ENCODE data around the gene C3AR1. TPM values are rescaled to one million over a fixed set of nuclear protein-coding genes. Genes with fewer than 3 reads are reported as not detected.

Gene C3AR1
- total and polyA plus RNA-seq, 8 donors: 0.93 to 19.0 (median 1.5) TPM

DNA sequence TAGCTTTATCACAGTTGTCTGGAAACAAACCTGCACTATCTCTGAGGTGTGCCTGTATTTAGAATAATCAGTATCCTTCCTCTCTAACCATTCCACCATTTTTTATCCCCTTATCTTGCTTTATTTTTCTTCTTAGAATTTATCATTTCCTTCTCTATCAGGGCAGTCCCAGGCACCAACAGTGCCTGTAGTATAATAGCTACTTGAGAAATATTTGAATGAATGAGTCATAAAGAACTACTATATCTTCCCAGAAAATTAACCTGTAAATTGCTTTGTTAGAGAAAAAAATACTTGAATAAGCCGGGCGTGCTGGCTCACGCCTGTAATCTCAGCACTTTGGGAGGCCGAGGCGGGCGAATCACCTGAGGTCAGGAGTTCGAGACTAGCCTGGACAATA lies 54.8 kb downstream of the C3AR1 start:
- intact Hi-C loops (cut with DNase I): no loop called here
- WGBS, 2 donors: 84 to 88% methylated on average over 7 of the region's 7 CpGs
- FAIRE-seq: no peak

More for the DNA sequence above, 54.8 kb downstream of the C3AR1 start:
- no peak overlapping the region for H3K4me3 ChIP-seq
- TF ChIP-seq, protein P1, sequence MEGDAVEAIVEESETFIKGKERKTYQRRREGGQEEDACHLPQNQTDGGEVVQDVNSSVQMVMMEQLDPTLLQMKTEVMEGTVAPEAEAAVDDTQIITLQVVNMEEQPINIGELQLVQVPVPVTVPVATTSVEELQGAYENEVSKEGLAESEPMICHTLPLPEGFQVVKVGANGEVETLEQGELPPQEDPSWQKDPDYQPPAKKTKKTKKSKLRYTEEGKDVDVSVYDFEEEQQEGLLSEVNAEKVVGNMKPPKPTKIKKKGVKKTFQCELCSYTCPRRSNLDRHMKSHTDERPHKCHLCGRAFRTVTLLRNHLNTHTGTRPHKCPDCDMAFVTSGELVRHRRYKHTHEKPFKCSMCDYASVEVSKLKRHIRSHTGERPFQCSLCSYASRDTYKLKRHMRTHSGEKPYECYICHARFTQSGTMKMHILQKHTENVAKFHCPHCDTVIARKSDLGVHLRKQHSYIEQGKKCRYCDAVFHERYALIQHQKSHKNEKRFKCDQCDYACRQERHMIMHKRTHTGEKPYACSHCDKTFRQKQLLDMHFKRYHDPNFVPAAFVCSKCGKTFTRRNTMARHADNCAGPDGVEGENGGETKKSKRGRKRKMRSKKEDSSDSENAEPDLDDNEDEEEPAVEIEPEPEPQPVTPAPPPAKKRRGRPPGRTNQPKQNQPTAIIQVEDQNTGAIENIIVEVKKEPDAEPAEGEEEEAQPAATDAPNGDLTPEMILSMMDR (IDR thresholded peaks at IDR 0.05): no peak
- DNase-seq (no peak), ATAC-seq (peak in 1 of 4 donors; percentile 30)
- peaks cover 0 to 4% (median 0%) of the 10 kb centered on the region in 4 donors for H3K27me3 ChIP-seq
- no peak overlapping the region for H3K27ac ChIP-seq
- H3K4me1 ChIP-seq: no peaks in the 10 kb centered on the region
- H3K9me3 ChIP-seq: no peaks in the 10 kb centered on the region
- H3K36me3 ChIP-seq: no peaks in the 10 kb centered on the region

Other genes with a start within 250 kb of the C3AR1 start
- gene SLC2A14, start 193.4 kb downstream of the C3AR1 start, total RNA-seq: 1 to 10 TPM; 4.3 to 8.1 (median 6.1) TPM
- gene SLC2A14, start 193.4 kb downstream of the C3AR1 start, polyA plus RNA-seq: 1 to 10 TPM; 6.3 to 8.0 TPM
- gene SLC2A3, start 130.2 kb downstream of the C3AR1 start, total RNA-seq: 10 to 100 TPM in 2 of 6 donors, 1 to 10 TPM in 4; 2.8 to 28.5 (median 5.6) TPM
- 1 to 10 TPM; 1.9 to 6.3 TPM for gene SLC2A3, start 130.2 kb downstream of the C3AR1 start, polyA plus RNA-seq
- gene FOXJ2, start 33.6 kb downstream of the C3AR1 start, total RNA-seq: 10 to 100 TPM in 1 of 6 donors, 1 to 10 TPM in 5; 5.3 to 10.4 (median 6.9) TPM
- gene FOXJ2, start 33.6 kb downstream of the C3AR1 start, polyA plus RNA-seq: 1 to 10 TPM; 5.3 to 7.4 TPM
- gene NECAP1, start 15.9 kb upstream of the C3AR1 start, total RNA-seq: 10 to 100 TPM; 18.6 to 30.9 (median 22.6) TPM
- 10 to 100 TPM; 14.8 to 30.7 TPM for gene NECAP1, start 15.9 kb upstream of the C3AR1 start, polyA plus RNA-seq
- 1 to 10 TPM in 2 of 6 donors, under 1 TPM in 3, not detected in 1; 0.32 to 1.5 (median 0.72) TPM for gene CLEC4A, start 57.3 kb upstream of the C3AR1 start, total RNA-seq
- gene CLEC4A, start 57.3 kb upstream of the C3AR1 start, polyA plus RNA-seq: 1 to 10 TPM; 1.4 to 3.3 TPM
- not detected for gene ZNF705A, start 90.7 kb upstream of the C3AR1 start, total RNA-seq
- gene ZNF705A, start 90.7 kb upstream of the C3AR1 start, polyA plus RNA-seq: not detected
- gene FAM90A1, start 161.3 kb upstream of the C3AR1 start, total RNA-seq: 1 to 10 TPM in 4 of 6 donors, under 1 TPM in 2; 0.44 to 1.6 (median 1.3) TPM
- gene FAM90A1, start 161.3 kb upstream of the C3AR1 start, polyA plus RNA-seq: under 1 TPM; 0.35 to 0.84 TPM

Data from pancreas (tissue), 10 donors.